ENCODE results near the gene HAAO. TPM values are rescaled to one million over a fixed set of nuclear protein-coding genes. Genes with fewer than 3 reads are reported as not detected.

HAAO gene
- total and polyA plus RNA-seq, 2 of the 13 experiments (the other 11 are each of a cell fraction or from before 2014, with no cell fraction given), result 36.1 to 42.7 TPM

GRCh38 chr2:42756150-42756775 lies 36.1 kb downstream of the HAAO start:
- CTCF ChIA-PET (ENCODE audit: low intra/inter-chr PET ratio, low total read pairs), result no interaction called here
- WGBS (ENCODE audit: low lambda C conversion rate), result 65% methylated on average over 8 of the region's 10 CpGs
- POLR2A ChIA-PET, result interaction anchor here (1.0 kb wide), 1 partner anchor 36 kb away, joined by 3 read pairs; the partner anchor contains the start of gene HAAO
- no TSS peak for BruUV-seq (replicated peaks)
- DNase-seq (ENCODE audit: low spot score), result no peak
- peaks cover 16% of the 10 kb centered on the region for H3K4me1 ChIP-seq (ENCODE audit: insufficient read depth, low read length)
- no peak overlapping the region for H3K4me2 ChIP-seq (ENCODE audit: low read depth, low read length)
- no peak overlapping the region for H2AFZ ChIP-seq (ENCODE audit: low read length)
- no peak overlapping the region for H3K4me3 ChIP-seq (replicated peaks in 1 of 3; ENCODE audit: insufficient read depth in 1 of 3, low read depth in 2 of 3, low read length in 3 of 3)
- H4K20me1 ChIP-seq (ENCODE audit: insufficient read depth, low read length), result no peaks in the 10 kb centered on the region
- H3K27me3 ChIP-seq (ENCODE audit: control insufficient read depth in 1 of 2, insufficient read depth in 2 of 2, low read length in 2 of 2), result no peaks in the 10 kb centered on the region
- H3K36me3 ChIP-seq (replicated peaks in 1 of 2; ENCODE audit: control insufficient read depth in 1 of 2, insufficient read depth in 2 of 2, low read length in 2 of 2), result no peaks in the 10 kb centered on the region; a peak in 1 of 5 replicates
- no peaks in the 10 kb centered on the region for H3K9me3 ChIP-seq (ENCODE audit: low read length)
- in situ Hi-C loops (cut with HindIII; ENCODE audit: extremely low pct_ligation_motif_present, low pct_unique_long_range_greater_than_20kb), result no loop called here
- FAIRE-seq, result no peak
- intact Hi-C loops (cut with micrococcal nuclease; ENCODE audit: unreplicated experiment), result no loop called here
- H3K79me2 ChIP-seq (ENCODE audit: insufficient read depth, low read length), result no peaks in the 10 kb centered on the region
- TF ChIP-seq CEBPZ (IDR thresholded peaks at IDR 0.05; ENCODE audit: low read length) (no peak), MBD4 (IDR thresholded peaks at IDR 0.05; ENCODE audit: borderline replicate concordance, low read length) (no peak), LCORL (IDR thresholded peaks at IDR 0.05) (no peak), LCORL (CRISPR knock-in tag; IDR thresholded peaks at IDR 0.05) (no peak), ZC3H4 (CRISPR knock-in tag; IDR thresholded peaks at IDR 0.05; ENCODE audit: borderline replicate concordance) (no peak), ZNF570 (CRISPR knock-in tag; IDR thresholded peaks at IDR 0.05; ENCODE audit: borderline replicate concordance) (no peak), SAFB2 (CRISPR knock-in tag; IDR thresholded peaks at IDR 0.05; ENCODE audit: borderline replicate concordance, low read depth) (no peak)
- H3K9ac ChIP-seq (ENCODE audit: insufficient read depth, low read depth, low read length), result no peak overlapping the region
- peak; percentile 8 for ATAC-seq
- no peak overlapping the region for H3K27ac ChIP-seq (ENCODE audit: extremely low read length, insufficient read depth, low read length)
